ENCODE measurements around the gene ENTHD1.

DNA sequence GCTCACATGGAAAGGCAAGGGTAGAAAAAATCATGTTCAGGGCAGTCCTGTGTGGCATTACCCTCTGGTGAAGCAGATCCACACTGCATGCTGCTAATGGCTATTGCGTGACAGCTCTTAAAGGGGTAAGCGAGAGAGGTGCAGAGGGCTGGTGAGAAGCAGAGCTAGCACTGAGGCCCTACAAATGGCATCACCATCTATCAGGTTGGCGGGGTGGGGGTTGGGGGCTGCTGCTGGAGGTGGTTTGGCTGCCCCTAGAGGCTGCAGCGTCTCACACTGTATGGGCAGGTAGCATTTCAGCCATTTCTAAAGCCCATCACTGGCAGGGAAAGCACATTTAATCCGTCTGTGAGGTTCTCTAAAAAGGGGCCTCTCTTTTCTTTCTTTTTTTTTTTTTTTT lies 49.8 kb upstream of the ENTHD1 start:
- TF ChIP-seq POLR2AphosphoS5 (IDR thresholded peaks at IDR 0.05; ENCODE audit: insufficient read depth, low read depth, low read length), result no peak
- no peak for TF ChIP-seq MYC (IDR thresholded peaks at IDR 0.05; ENCODE audit: low read depth, low read length)
- no peak for TF ChIP-seq POLR2A (IDR thresholded peaks at IDR 0.05; ENCODE audit: low read depth, low read length)
- TF ChIP-seq, protein P1, sequence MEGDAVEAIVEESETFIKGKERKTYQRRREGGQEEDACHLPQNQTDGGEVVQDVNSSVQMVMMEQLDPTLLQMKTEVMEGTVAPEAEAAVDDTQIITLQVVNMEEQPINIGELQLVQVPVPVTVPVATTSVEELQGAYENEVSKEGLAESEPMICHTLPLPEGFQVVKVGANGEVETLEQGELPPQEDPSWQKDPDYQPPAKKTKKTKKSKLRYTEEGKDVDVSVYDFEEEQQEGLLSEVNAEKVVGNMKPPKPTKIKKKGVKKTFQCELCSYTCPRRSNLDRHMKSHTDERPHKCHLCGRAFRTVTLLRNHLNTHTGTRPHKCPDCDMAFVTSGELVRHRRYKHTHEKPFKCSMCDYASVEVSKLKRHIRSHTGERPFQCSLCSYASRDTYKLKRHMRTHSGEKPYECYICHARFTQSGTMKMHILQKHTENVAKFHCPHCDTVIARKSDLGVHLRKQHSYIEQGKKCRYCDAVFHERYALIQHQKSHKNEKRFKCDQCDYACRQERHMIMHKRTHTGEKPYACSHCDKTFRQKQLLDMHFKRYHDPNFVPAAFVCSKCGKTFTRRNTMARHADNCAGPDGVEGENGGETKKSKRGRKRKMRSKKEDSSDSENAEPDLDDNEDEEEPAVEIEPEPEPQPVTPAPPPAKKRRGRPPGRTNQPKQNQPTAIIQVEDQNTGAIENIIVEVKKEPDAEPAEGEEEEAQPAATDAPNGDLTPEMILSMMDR (IDR thresholded peaks at IDR 0.05; ENCODE audit: extremely low read depth in 1 of 2, insufficient read depth in 1 of 2, low read depth in 1 of 2, low read length in 2 of 2), result peak in 1 of 2 donors; percentile 3
- no peak for TF ChIP-seq EZH2 (IDR thresholded peaks at IDR 0.05; ENCODE audit: borderline replicate concordance, low read depth, low read length, severe bottlenecking)
- no peak for TF ChIP-seq FOS (IDR thresholded peaks at IDR 0.05; ENCODE audit: borderline replicate concordance, insufficient read depth, low read length)
- TF ChIP-seq JUN (IDR thresholded peaks at IDR 0.05; ENCODE audit: borderline replicate concordance, insufficient read depth, insufficient read length, low read depth), result no peak
